H9 (cell line): ENCODE results near the gene COPE. TPM values are rescaled to one million over a fixed set of nuclear protein-coding genes. Genes with fewer than 3 reads are reported as not detected.

ENCODE experiments used
- DNase-seq: peaks from one replicate; pipeline ENCODE4 v3.0.0-alpha.2; 2017
- H2AFZ ChIP-seq: one replicate; pipeline ENCODE4 v1.6.1; 2013; ENCODE audit warnings: mild to moderate bottlenecking, low read length, control low read depth, moderate library complexity
- H2AK5ac ChIP-seq: 2 replicates; pipeline ENCODE4 v1.6.1; 2013; ENCODE audit warnings: low read length, control low read depth, mixed read lengths; ENCODE audit not compliant: insufficient read length
- H2BK120ac ChIP-seq: one replicate; pipeline ENCODE4 v1.6.1; 2013; ENCODE audit warnings: low read depth, mild to moderate bottlenecking, low read length, control low read depth, inconsistent platforms; ENCODE audit not compliant: poor library complexity, severe bottlenecking
- H2BK12ac ChIP-seq: 2 replicates; pipeline ENCODE4 v1.6.1; 2013; ENCODE audit warnings: low read length, control low read depth, mixed read lengths, low read depth; ENCODE audit not compliant: insufficient read length
- H2BK15ac ChIP-seq: 2 replicates; pipeline ENCODE4 v1.6.1; 2013; ENCODE audit warnings: low read depth, low read length, control low read depth
- H2BK20ac ChIP-seq: one replicate; pipeline ENCODE4 v1.6.1; 2013; ENCODE audit warnings: low read depth, mild to moderate bottlenecking, low read length, control low read depth, inconsistent platforms; ENCODE audit not compliant: poor library complexity, severe bottlenecking
- H2BK5ac ChIP-seq: 2 replicates; pipeline ENCODE4 v1.6.1; 2013; ENCODE audit warnings: low read length, control low read depth, mixed read lengths; ENCODE audit not compliant: insufficient read length
- H3K14ac ChIP-seq: 2 replicates; pipeline ENCODE4 v1.6.1; 2013; ENCODE audit warnings: low read length, control low read depth; ENCODE audit not compliant: insufficient read depth
- H3K18ac ChIP-seq: 2 replicates; pipeline ENCODE4 v1.6.1; 2013; ENCODE audit warnings: low read depth, mild to moderate bottlenecking, mixed read lengths, low read length, control low read depth; ENCODE audit not compliant: insufficient read length
- H3K23ac ChIP-seq: 2 replicates; pipeline ENCODE4 v1.6.1; 2013; ENCODE audit warnings: low read length, control low read depth, mixed read lengths, low read depth; ENCODE audit not compliant: insufficient read length
- H3K23me2 ChIP-seq: 2 replicates; pipeline ENCODE4 v1.6.1; 2013; ENCODE audit warnings: low read depth, mild to moderate bottlenecking, mixed read lengths, low read length, control low read depth; ENCODE audit not compliant: insufficient read length, poor library complexity, severe bottlenecking
- H3K27ac ChIP-seq: 2 replicates; pipeline ENCODE4 v1.5.1; 2013; ENCODE audit warnings: low read length, control low read depth, mixed read lengths, low read depth; ENCODE audit not compliant: insufficient read length
- H3K27me3 ChIP-seq: 2 replicates; pipeline ENCODE4 v1.6.1; 2013; ENCODE audit warnings: low read length, control low read depth, inconsistent platforms; ENCODE audit not compliant: insufficient read depth
- H3K4ac ChIP-seq: 2 replicates; pipeline ENCODE4 v1.6.1; 2013; ENCODE audit warnings: low read depth, mild to moderate bottlenecking, control low read depth, inconsistent platforms, low read length, moderate library complexity
- H3K4me1 ChIP-seq: 2 replicates; pipeline ENCODE4 v1.6.1; 2013; ENCODE audit warnings: low read length, control low read depth, inconsistent platforms; ENCODE audit not compliant: insufficient read depth
- H3K4me2 ChIP-seq: 2 replicates; pipeline ENCODE4 v1.6.1; 2013; ENCODE audit warnings: low read length, control low read depth, mixed read lengths; ENCODE audit not compliant: insufficient read length, insufficient read depth
- H3K56ac ChIP-seq: 2 replicates; pipeline ENCODE4 v1.6.1; 2013; ENCODE audit warnings: low read depth, mild to moderate bottlenecking, mixed read lengths, low read length, control low read depth; ENCODE audit not compliant: insufficient read length
- H3K79me1 ChIP-seq: 2 replicates; pipeline ENCODE4 v1.6.1; 2013; ENCODE audit warnings: low read depth, mild to moderate bottlenecking, moderate library complexity, low read length, control low read depth, inconsistent platforms; ENCODE audit not compliant: insufficient read depth, poor library complexity, severe bottlenecking
- H3K79me2 ChIP-seq: 2 replicates; pipeline ENCODE4 v1.6.1; 2013; ENCODE audit warnings: low read length, control low read depth, inconsistent platforms; ENCODE audit not compliant: insufficient read depth
- H3K9ac ChIP-seq: 2 replicates; pipeline ENCODE4 v1.6.1; 2013; ENCODE audit warnings: low read length, control low read depth, mixed read lengths; ENCODE audit not compliant: insufficient read length; ENCODE audit errors: extremely low read depth
- H3K9me3 ChIP-seq: one replicate; pipeline ENCODE4 v1.6.1; 2013; ENCODE audit warnings: low read depth, low read length, inconsistent platforms; ENCODE audit not compliant: control insufficient read depth
- H3T11ph ChIP-seq: one replicate; pipeline ENCODE4 v1.6.1; 2013; ENCODE audit warnings: mild to moderate bottlenecking, low read length, control low read depth, inconsistent platforms
- H4K20me1 ChIP-seq: one replicate; pipeline ENCODE4 v1.6.1; 2013; ENCODE audit not compliant: control insufficient read depth, insufficient read length, insufficient read depth
- H4K5ac ChIP-seq: 2 replicates; pipeline ENCODE4 v1.6.1; 2013; ENCODE audit warnings: low read depth, mild to moderate bottlenecking, mixed read lengths, low read length, control low read depth; ENCODE audit not compliant: insufficient read length
- H4K8ac ChIP-seq: replicated peaks from 2 replicates; pipeline ENCODE4 v1.6.1; 2013; ENCODE audit warnings: low read length, control low read depth, mixed read lengths, low read depth; ENCODE audit not compliant: insufficient read length
- H4K91ac ChIP-seq: 2 replicates; pipeline ENCODE4 v1.6.1; 2013; ENCODE audit warnings: low read depth, mild to moderate bottlenecking, moderate library complexity, mixed read lengths, low read length, control low read depth; ENCODE audit not compliant: insufficient read length
- H3K27ac Mint-ChIP-seq, 3 experiments: 2 replicates in 2 of 3; 3 replicates in 1 of 3; pipeline ENCODE4 v1.8.0; 2020 to 2021; ENCODE audit warnings: mixed read lengths in 3 of 3, mild to moderate bottlenecking in 1 of 3, moderate library complexity in 1 of 3
- H3K27me3 Mint-ChIP-seq: 2 replicates; pipeline ENCODE4 v1.8.0; 2021; ENCODE audit warnings: low read depth, mild to moderate bottlenecking, moderate library complexity, mixed read lengths
- H3K36me3 Mint-ChIP-seq, 3 experiments: 2 replicates in 2 of 3; 3 replicates in 1 of 3; pipeline ENCODE4 v1.8.0; 2020 to 2021; ENCODE audit warnings: low read depth in 3 of 3, mixed read lengths in 3 of 3; ENCODE audit not compliant: insufficient read depth in 1 of 3
- H3K4me1 Mint-ChIP-seq, 2 experiments: 2 replicates each; pipeline ENCODE4 v1.8.0; 2020; ENCODE audit warnings: mixed read lengths in 2 of 2
- H3K4me3 Mint-ChIP-seq, 2 experiments: 2 replicates in 1 of 2; 3 replicates in 1 of 2; pipeline ENCODE4 v1.8.0; 2020 to 2021; ENCODE audit warnings: mild to moderate bottlenecking in 2 of 2, mixed read lengths in 2 of 2, moderate library complexity in 1 of 2
- H3K9me3 Mint-ChIP-seq, 2 experiments: 2 replicates in 1 of 2; 3 replicates in 1 of 2; pipeline ENCODE4 v1.8.0; 2020; ENCODE audit warnings: mild to moderate bottlenecking in 2 of 2, mixed read lengths in 2 of 2, moderate library complexity in 1 of 2
- CTCF ChIP-seq: fragments of 200-600 bp; sonication (generic); conservative IDR thresholded peaks from 3 replicates; pipeline ENCODE4 v1.8.0; 2021; ENCODE audit warnings: antibody characterized with exemption, mild to moderate bottlenecking
- WGBS: extraction: QIAGEN DNeasy Blood & Tissue Kit; methylation state at CpG from one replicate; pipeline ENCODE4 v1.1.7; 2013; ENCODE audit warnings: missing lambda C conversion rate, low lambda C conversion rate, mixed read lengths; ENCODE audit not compliant: insufficient read length; ENCODE audit errors: extremely low coverage; 5-methylcytosine and 5-hydroxymethylcytosine counted together
- total RNA-seq: library from RNA; stranded (reverse); gene quantifications from 2 replicates; pipeline ENCODE4 v1.2.1, GENCODE V29; 2021

Gene COPE
- total RNA-seq, 1 experiment from 2014 or later = 198 TPM

GRCh38 chr19:18878858-18879578, 40.2 kb downstream of the COPE start:
- H3K56ac ChIP-seq = no peak overlapping the region
- no peak overlapping the region for H4K5ac ChIP-seq
- no peaks in the 10 kb centered on the region for H4K20me1 ChIP-seq
- H3K9me3 ChIP-seq = no peaks in the 10 kb centered on the region
- no peak for TF ChIP-seq CTCF
- no peak overlapping the region for H4K91ac ChIP-seq
- H3K79me2 ChIP-seq = no peaks in the 10 kb centered on the region
- H2AK5ac ChIP-seq = no peak overlapping the region
- H3K4me2 ChIP-seq = no peak overlapping the region
- Mint-ChIP-seq H3K9me3 (peaks cover 0 to 9% of the 10 kb centered on the region in 2 experiments; a peak in 3 of 5 replicates), H3K4me3 (no peak overlapping the region), H3K4me1 (no peaks in the 10 kb centered on the region), H3K27ac (peak overlapping the region in 1 of 3 experiments; percentile 68; a peak in 2 of 7 replicates), H3K27me3 (no peaks in the 10 kb centered on the region), H3K36me3 (peaks cover 45 to 80% (median 61%) of the 10 kb centered on the region in 3 experiments)
- H2BK15ac ChIP-seq = no peak overlapping the region
- WGBS = no CpG with 5 or more reads among the region's 34 CpGs
- H3K79me1 ChIP-seq = no peaks in the 10 kb centered on the region
- H3K27ac ChIP-seq = no peak overlapping the region
- H3K23ac ChIP-seq = no peak overlapping the region
- H3K9ac ChIP-seq = no peak overlapping the region
- H3T11ph ChIP-seq = no peak overlapping the region
- H3K27me3 ChIP-seq = no peaks in the 10 kb centered on the region
- H2BK20ac ChIP-seq = no peak overlapping the region
- H3K14ac ChIP-seq = no peak overlapping the region
- no peaks in the 10 kb centered on the region for H3K4me1 ChIP-seq
- no peak overlapping the region for H2BK5ac ChIP-seq
- H3K23me2 ChIP-seq = no peaks in the 10 kb centered on the region
- H3K4ac ChIP-seq = no peak overlapping the region
- no peak overlapping the region for H2BK12ac ChIP-seq
- no peak overlapping the region for H2BK120ac ChIP-seq
- no peak overlapping the region for H2AFZ ChIP-seq
- H4K8ac ChIP-seq = no peak overlapping the region
- H3K18ac ChIP-seq = no peak overlapping the region
- DNase-seq = peak; percentile 64
